ENCODE results near the gene PLA2G2A. TPM values are rescaled to one million over a fixed set of nuclear protein-coding genes. Genes with fewer than 3 reads are reported as not detected.
"Not testable (repeated sequence)": the region's sequence is repeated elsewhere in the genome, so short reads cannot be mapped to it uniquely, and the experiment has no call there.

The PLA2G2A gene
- total and polyA plus RNA-seq, 7 experiments from 2014 or later, result not detected

DNA sequence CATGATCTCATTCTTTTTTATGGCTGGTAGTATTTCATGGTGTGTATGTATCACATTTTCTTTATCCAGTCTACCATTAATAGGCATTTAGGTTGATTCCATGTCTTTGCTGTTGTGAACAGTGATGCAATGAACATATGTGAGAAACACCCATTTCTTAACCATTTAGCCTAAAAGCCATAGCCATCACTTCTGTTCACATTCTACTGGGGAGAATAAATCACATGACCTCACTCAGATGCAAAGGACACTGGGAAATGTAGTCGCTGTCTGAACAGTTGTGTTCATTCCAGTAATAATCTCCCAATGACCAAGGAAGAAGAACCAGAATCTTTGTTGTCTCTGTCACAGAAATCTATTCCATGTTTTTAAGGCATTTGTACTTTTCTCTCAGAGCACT lies 40.9 kb downstream of the PLA2G2A start:
- intact Hi-C loops (cut with micrococcal nuclease), result no loop called here
- no peak overlapping the region for H3K27ac ChIP-seq (ENCODE audit: low read depth, low read length)
- Mint-ChIP-seq H3K36me3 (no peaks in the 10 kb centered on the region), H3K4me1 (peaks cover 0 to 1% (median 0%) of the 10 kb centered on the region in 7 donors), H3K27me3 (peaks cover 0 to 4% (median 0%) of the 10 kb centered on the region in 5 donors), H3K27ac (no peak overlapping the region), H3K9me3 (peaks cover 0 to 3% (median 0%) of the 10 kb centered on the region in 11 donors), H3K4me3 (no peak overlapping the region)
- CTCF ChIA-PET, result no interaction called here
- H3K27me3 ChIP-seq (ENCODE audit: control insufficient read depth in 2 of 2, insufficient read depth in 2 of 2, low read length in 2 of 2), result no peaks in the 10 kb centered on the region
- H3K4me3 ChIP-seq (ENCODE audit: low read length), result no peak overlapping the region
- POLR2A ChIA-PET, result no interaction called here
- peaks cover 0 to 3% (median 0%) of the 10 kb centered on the region in 3 experiments for H3K9me3 ChIP-seq (ENCODE audit: control insufficient read depth in 2 of 3, low read length in 3 of 3)
- no peak for ATAC-seq
- H3K4me1 ChIP-seq (ENCODE audit: control insufficient read depth in 2 of 2, insufficient read depth in 2 of 2, low read length in 2 of 2), result no peaks in the 10 kb centered on the region
- no peaks in the 10 kb centered on the region for H3K36me3 ChIP-seq (ENCODE audit: control insufficient read depth in 2 of 3, insufficient read depth in 3 of 3, low read length in 3 of 3)
- no peak for DNase-seq

DNA sequence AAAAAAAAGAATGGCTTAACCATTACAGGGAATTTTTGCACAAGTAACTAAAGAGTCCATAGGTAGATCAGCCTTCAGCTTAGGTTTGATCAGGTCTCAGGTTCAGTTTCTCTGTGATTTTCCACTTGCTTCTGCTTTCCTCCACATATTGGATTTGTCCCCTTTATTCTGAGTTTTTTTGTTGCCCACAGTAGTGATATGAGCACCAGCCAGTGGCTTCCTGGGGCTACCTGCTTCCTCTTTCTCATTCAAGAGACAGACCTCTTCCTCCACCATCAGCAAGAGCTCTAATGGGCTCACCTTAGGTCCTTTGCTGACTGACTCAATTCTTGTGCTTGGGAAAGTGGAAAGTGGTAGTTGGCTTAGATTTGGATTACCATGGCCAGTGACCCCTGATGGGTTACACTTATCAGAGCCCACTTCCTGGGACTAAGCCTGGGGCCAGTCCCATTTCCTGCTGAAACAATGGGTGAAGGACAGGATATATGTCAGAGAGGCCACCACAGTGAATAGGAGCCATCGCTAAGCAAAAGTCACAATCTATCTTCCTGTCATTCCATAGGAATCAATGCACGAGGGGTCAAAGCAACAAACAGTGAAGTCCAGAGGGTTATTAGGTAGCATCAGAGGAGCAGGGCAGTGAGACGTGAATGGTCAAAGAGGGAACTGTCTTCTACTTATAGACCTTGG lies 43.2 kb downstream of the PLA2G2A start:
- Histone ChIP-seq H3K36me3 (ENCODE audit: control insufficient read depth in 2 of 3, insufficient read depth in 3 of 3, low read length in 3 of 3) (no peaks in the 10 kb centered on the region), H3K27me3 (ENCODE audit: control insufficient read depth in 2 of 2, insufficient read depth in 2 of 2, low read length in 2 of 2) (no peaks in the 10 kb centered on the region), H3K9me3 (ENCODE audit: control insufficient read depth in 2 of 3, low read length in 3 of 3) (peaks cover 0 to 22% (median 4%) of the 10 kb centered on the region in 3 experiments), H3K27ac (ENCODE audit: low read depth, low read length) (no peak overlapping the region), H3K4me1 (ENCODE audit: control insufficient read depth in 2 of 2, insufficient read depth in 2 of 2, low read length in 2 of 2) (no peaks in the 10 kb centered on the region), H3K4me3 (ENCODE audit: low read length) (no peak overlapping the region)
- ChIA-PET POLR2A (no interaction called here), CTCF (no interaction called here)
- DNase-seq (no peak), ATAC-seq (no peak)
- no peak overlapping the region for H3K27ac Mint-ChIP-seq
- peaks cover 5 to 7% (median 6%) of the 10 kb centered on the region in 5 donors for H3K36me3 Mint-ChIP-seq
- H3K4me3 Mint-ChIP-seq, result no peak overlapping the region
- peaks cover 0 to 1% (median 0%) of the 10 kb centered on the region in 7 donors for H3K4me1 Mint-ChIP-seq
- H3K27me3 Mint-ChIP-seq, result peaks cover 0 to 4% (median 0%) of the 10 kb centered on the region in 5 donors
- intact Hi-C loops (cut with micrococcal nuclease), result no loop called here
- H3K9me3 Mint-ChIP-seq, result peaks cover 7 to 23% (median 15%) of the 10 kb centered on the region in 11 donors

DNA sequence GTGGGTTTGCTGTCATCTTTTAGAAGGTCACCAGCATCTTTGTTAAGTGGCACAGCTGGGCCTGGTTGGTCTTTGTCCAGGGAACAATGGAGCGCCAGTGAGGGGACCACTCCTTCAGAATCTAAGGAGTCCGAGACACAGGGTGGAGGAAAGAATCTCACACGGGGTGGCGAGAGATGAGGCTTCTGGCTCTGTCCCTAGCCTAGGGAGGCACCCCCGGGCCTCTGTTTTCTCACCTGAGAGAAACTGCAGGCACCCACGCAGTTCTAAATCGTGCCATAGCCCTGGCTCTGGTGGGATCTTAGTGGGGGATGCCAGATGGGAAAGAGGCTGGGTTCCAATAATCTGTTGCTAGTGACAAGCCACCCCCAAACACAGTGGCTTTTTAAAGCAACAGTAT lies 45.1 kb downstream of the PLA2G2A start:
- no peaks in the 10 kb centered on the region for H3K27me3 ChIP-seq (ENCODE audit: control insufficient read depth in 2 of 2, insufficient read depth in 2 of 2, low read length in 2 of 2)
- ATAC-seq (no peak), DNase-seq (no peak)
- Mint-ChIP-seq H3K4me1 (no peaks in the 10 kb centered on the region), H3K4me3 (no peak overlapping the region), H3K36me3 (peaks cover 5 to 7% (median 6%) of the 10 kb centered on the region in 5 donors), H3K27ac (no peak overlapping the region), H3K9me3 (peaks cover 11 to 32% (median 20%) of the 10 kb centered on the region in 11 donors), H3K27me3 (peaks cover 0 to 2% (median 0%) of the 10 kb centered on the region in 5 donors)
- no peak overlapping the region for H3K27ac ChIP-seq (ENCODE audit: low read depth, low read length)
- intact Hi-C loops (cut with micrococcal nuclease), result no loop called here
- CTCF ChIA-PET, result no interaction called here
- no peaks in the 10 kb centered on the region for H3K4me1 ChIP-seq (ENCODE audit: control insufficient read depth in 2 of 2, insufficient read depth in 2 of 2, low read length in 2 of 2)
- no peaks in the 10 kb centered on the region for H3K36me3 ChIP-seq (ENCODE audit: control insufficient read depth in 2 of 3, insufficient read depth in 3 of 3, low read length in 3 of 3)
- peaks cover 0 to 29% (median 8%) of the 10 kb centered on the region in 3 experiments for H3K9me3 ChIP-seq (ENCODE audit: control insufficient read depth in 2 of 3, low read length in 3 of 3)
- POLR2A ChIA-PET, result no interaction called here
- H3K4me3 ChIP-seq (ENCODE audit: low read length), result no peak overlapping the region

DNA sequence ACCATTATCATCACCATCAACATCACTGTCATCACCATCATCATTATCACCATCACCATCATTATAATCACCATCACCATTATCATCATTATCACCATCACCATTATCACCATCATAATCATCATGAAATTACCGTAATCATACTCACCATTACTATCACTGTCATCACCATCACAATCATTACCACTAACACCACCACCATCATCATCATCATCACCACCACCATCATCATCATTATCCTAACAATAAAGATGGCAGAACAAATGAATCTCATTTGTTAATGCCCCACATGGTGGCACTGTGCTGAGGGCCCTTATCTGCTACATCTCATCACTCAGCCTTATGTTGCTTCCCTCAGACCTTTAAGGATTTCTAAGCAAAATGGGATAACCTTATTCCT lies 46.6 kb downstream of the PLA2G2A start:
- Histone ChIP-seq H3K27ac (ENCODE audit: low read depth, low read length) (no peak overlapping the region), H3K4me3 (ENCODE audit: low read length) (no peak overlapping the region), H3K36me3 (ENCODE audit: control insufficient read depth in 2 of 3, insufficient read depth in 3 of 3, low read length in 3 of 3) (no peaks in the 10 kb centered on the region), H3K27me3 (ENCODE audit: control insufficient read depth in 2 of 2, insufficient read depth in 2 of 2, low read length in 2 of 2) (no peaks in the 10 kb centered on the region), H3K9me3 (ENCODE audit: control insufficient read depth in 2 of 3, low read length in 3 of 3) (peaks cover 0 to 29% (median 8%) of the 10 kb centered on the region in 3 experiments), H3K4me1 (ENCODE audit: control insufficient read depth in 2 of 2, insufficient read depth in 2 of 2, low read length in 2 of 2) (no peaks in the 10 kb centered on the region)
- ATAC-seq, result no peak
- Mint-ChIP-seq H3K36me3 (peaks cover 5 to 7% (median 6%) of the 10 kb centered on the region in 5 donors), H3K27me3 (peaks cover 0 to 5% (median 0%) of the 10 kb centered on the region in 5 donors), H3K4me3 (no peak overlapping the region), H3K9me3 (peaks cover 11 to 32% (median 19%) of the 10 kb centered on the region in 11 donors), H3K4me1 (no peaks in the 10 kb centered on the region), H3K27ac (no peak overlapping the region)
- intact Hi-C loops (cut with micrococcal nuclease), result no loop called here
- DNase-seq, result no peak
- POLR2A ChIA-PET, result no interaction called here
- CTCF ChIA-PET, result no interaction called here

DNA sequence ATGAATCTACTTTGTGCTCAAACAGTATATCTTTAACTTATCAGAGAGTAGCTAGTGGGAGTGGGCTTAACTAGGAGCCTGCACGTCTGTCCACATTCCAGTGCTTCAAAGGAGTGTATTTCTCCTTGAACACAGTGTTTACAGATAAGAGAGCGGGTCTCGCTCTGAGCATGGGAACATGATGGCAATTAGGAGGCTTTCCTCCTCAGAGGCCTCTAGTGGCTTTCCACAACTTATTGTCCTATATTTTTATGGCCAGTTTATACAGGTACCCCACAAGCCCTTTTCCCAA lies 52.3 kb downstream of the PLA2G2A start:
- peaks cover 4 to 20% (median 8%) of the 10 kb centered on the region in 11 donors for H3K9me3 Mint-ChIP-seq
- not testable (repeated sequence) for ATAC-seq

DNA sequence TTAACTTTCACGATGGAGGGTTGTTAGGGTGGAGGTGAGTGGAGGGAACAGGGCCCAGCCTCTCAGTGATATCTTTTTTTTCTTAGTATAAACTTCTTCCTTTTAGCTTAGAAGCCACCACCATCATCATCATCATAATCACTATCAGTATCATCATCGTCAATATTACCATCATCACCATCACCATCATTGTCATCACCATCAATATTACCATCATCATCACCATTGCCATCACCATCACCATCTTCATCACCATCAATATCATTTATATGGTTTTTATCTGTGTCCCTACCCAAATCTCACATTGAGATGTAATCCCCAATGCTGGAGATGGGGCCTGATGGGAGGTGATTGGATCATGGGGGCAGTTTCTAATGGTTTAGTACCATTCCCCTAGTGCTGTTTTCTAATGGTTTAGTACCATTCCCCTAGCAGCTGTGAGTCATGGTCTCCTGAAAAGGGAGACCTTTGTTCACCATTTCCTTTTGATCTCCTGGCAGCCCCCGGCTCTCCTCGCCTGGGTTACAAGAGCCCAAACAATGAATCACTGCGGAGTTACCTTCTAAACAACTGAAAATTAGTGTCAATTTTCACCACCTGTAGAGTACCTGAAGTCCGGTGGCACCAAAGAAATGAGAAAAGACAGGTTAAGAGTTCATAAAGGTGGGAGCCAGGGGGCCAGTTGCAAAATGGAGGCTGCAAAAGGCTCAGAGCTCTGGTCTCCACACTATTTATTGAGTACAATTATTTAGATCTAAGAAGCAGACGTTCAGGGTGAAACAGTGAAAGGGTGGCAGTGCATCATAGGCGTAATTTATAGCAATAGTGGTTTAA lies 52.9 kb downstream of the PLA2G2A start:
- Mint-ChIP-seq H3K4me1 (peaks cover 0 to 1% (median 0%) of the 10 kb centered on the region in 7 donors), H3K36me3 (no peaks in the 10 kb centered on the region), H3K27ac (no peak overlapping the region), H3K27me3 (peaks cover 0 to 15% (median 0%) of the 10 kb centered on the region in 5 donors), H3K9me3 (peaks cover 0 to 14% (median 5%) of the 10 kb centered on the region in 11 donors), H3K4me3 (no peak overlapping the region)
- Histone ChIP-seq H3K9me3 (ENCODE audit: control insufficient read depth in 2 of 3, low read length in 3 of 3) (peaks cover 0 to 10% (median 7%) of the 10 kb centered on the region in 3 experiments), H3K4me1 (ENCODE audit: control insufficient read depth in 2 of 2, insufficient read depth in 2 of 2, low read length in 2 of 2) (no peaks in the 10 kb centered on the region), H3K27me3 (ENCODE audit: control insufficient read depth in 2 of 2, insufficient read depth in 2 of 2, low read length in 2 of 2) (no peaks in the 10 kb centered on the region), H3K4me3 (ENCODE audit: low read length) (no peak overlapping the region), H3K27ac (ENCODE audit: low read depth, low read length) (no peak overlapping the region), H3K36me3 (ENCODE audit: control insufficient read depth in 2 of 3, insufficient read depth in 3 of 3, low read length in 3 of 3) (no peaks in the 10 kb centered on the region)
- no peak for DNase-seq
- no peak for ATAC-seq
- ChIA-PET POLR2A (no interaction called here), CTCF (no interaction called here)
- intact Hi-C loops (cut with micrococcal nuclease), result no loop called here

More for the DNA sequence above, 52.3 kb downstream of the PLA2G2A start:
- H3K9me3 ChIP-seq (ENCODE audit: control insufficient read depth in 2 of 3, low read length in 3 of 3), result peaks cover 0 to 14% (median 8%) of the 10 kb centered on the region in 3 experiments
- H3K36me3 ChIP-seq (ENCODE audit: control insufficient read depth in 2 of 3, insufficient read depth in 3 of 3, low read length in 3 of 3); H3K4me1 ChIP-seq (ENCODE audit: control insufficient read depth in 2 of 2, insufficient read depth in 2 of 2, low read length in 2 of 2); H3K27ac ChIP-seq (ENCODE audit: low read depth, low read length); intact Hi-C loops (cut with micrococcal nuclease); POLR2A ChIA-PET; H3K4me1 Mint-ChIP-seq; H3K27ac Mint-ChIP-seq; H3K36me3 Mint-ChIP-seq; H3K4me3 ChIP-seq (ENCODE audit: low read length); H3K4me3 Mint-ChIP-seq; DNase-seq; CTCF ChIA-PET; H3K27me3 ChIP-seq (ENCODE audit: control insufficient read depth in 2 of 2, insufficient read depth in 2 of 2, low read length in 2 of 2): not testable (repeated sequence)
- peaks cover 0 to 15% (median 0%) of the 10 kb centered on the region in 5 donors for H3K27me3 Mint-ChIP-seq
